Measurements from ENCODE around the gene PCDHGB6. TPM values are rescaled to one million over a fixed set of nuclear protein-coding genes. Genes with fewer than 3 reads are reported as not detected.
"Not testable (repeated sequence)": the region's sequence is repeated elsewhere in the genome, so short reads cannot be mapped to it uniquely, and the experiment has no call there.

The PCDHGB6 gene
- total and polyA plus RNA-seq, 4 donors = 1.1 to 11.6 (median 4.1) TPM

DNA sequence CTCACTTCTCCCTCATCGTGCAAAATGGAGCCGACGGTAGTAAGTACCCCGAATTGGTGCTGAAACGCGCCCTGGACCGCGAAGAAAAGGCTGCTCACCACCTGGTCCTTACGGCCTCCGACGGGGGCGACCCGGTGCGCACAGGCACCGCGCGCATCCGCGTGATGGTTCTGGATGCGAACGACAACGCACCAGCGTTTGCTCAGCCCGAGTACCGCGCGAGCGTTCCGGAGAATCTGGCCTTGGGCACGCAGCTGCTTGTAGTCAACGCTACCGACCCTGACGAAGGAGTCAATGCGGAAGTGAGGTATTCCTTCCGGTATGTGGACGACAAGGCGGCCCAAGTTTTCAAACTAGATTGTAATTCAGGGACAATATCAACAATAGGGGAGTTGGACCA is 23.5 kb downstream of the PCDHGB6 start:
- Histone ChIP-seq H3K9ac (ENCODE audit: insufficient read depth in 1 of 2, low read length in 2 of 2) (no peak overlapping the region), H3K4me1 (ENCODE audit: control insufficient read depth in 5 of 5, insufficient read depth in 5 of 5, low read length in 5 of 5) (peaks cover 0 to 5% (median 0%) of the 10 kb centered on the region in 5 donors), H3K27ac (ENCODE audit: low read depth in 1 of 2, low read length in 1 of 2) (no peak overlapping the region), H3K9me3 (ENCODE audit: control insufficient read depth in 4 of 4, insufficient read depth in 3 of 4, low read length in 3 of 4) (peaks cover 0 to 53% (median 24%) of the 10 kb centered on the region in 4 donors), H3K36me3 (ENCODE audit: control insufficient read depth in 4 of 4, insufficient read depth in 4 of 4, low read length in 4 of 4) (peaks cover 0 to 28% (median 0%) of the 10 kb centered on the region in 4 donors), H3K4me3 (no peak overlapping the region), H3K27me3 (ENCODE audit: control insufficient read depth in 3 of 3, insufficient read depth in 3 of 3, low read length in 2 of 3) (no peaks in the 10 kb centered on the region)
- TF ChIP-seq, protein P1, sequence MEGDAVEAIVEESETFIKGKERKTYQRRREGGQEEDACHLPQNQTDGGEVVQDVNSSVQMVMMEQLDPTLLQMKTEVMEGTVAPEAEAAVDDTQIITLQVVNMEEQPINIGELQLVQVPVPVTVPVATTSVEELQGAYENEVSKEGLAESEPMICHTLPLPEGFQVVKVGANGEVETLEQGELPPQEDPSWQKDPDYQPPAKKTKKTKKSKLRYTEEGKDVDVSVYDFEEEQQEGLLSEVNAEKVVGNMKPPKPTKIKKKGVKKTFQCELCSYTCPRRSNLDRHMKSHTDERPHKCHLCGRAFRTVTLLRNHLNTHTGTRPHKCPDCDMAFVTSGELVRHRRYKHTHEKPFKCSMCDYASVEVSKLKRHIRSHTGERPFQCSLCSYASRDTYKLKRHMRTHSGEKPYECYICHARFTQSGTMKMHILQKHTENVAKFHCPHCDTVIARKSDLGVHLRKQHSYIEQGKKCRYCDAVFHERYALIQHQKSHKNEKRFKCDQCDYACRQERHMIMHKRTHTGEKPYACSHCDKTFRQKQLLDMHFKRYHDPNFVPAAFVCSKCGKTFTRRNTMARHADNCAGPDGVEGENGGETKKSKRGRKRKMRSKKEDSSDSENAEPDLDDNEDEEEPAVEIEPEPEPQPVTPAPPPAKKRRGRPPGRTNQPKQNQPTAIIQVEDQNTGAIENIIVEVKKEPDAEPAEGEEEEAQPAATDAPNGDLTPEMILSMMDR (IDR thresholded peaks at IDR 0.05; ENCODE audit: control extremely low read depth, extremely low read depth) = no peak
- WGBS, 2 donors = 16% methylated on average over 37 of the region's 37 CpGs
- ATAC-seq (ENCODE audit: insufficient read depth, low FRiP score) (no peak), DNase-seq (no peak)

DNA sequence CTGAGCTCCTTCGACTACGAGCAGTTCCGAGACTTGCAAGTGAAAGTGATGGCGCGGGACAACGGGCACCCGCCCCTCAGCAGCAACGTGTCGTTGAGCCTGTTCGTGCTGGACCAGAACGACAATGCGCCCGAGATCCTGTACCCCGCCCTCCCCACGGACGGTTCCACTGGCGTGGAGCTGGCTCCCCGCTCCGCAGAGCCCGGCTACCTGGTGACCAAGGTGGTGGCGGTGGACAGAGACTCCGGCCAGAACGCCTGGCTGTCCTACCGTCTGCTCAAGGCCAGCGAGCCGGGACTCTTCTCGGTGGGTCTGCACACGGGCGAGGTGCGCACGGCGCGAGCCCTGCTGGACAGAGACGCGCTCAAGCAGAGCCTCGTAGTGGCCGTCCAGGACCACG is 24.5 kb downstream of the PCDHGB6 start:
- not testable (repeated sequence) for ATAC-seq (ENCODE audit: insufficient read depth, low FRiP score); H3K27me3 ChIP-seq (ENCODE audit: control insufficient read depth in 3 of 3, insufficient read depth in 3 of 3, low read length in 2 of 3)
- peaks cover 4 to 46% (median 19%) of the 10 kb centered on the region in 4 donors for H3K9me3 ChIP-seq (ENCODE audit: control insufficient read depth in 4 of 4, insufficient read depth in 3 of 4, low read length in 3 of 4)

DNA sequence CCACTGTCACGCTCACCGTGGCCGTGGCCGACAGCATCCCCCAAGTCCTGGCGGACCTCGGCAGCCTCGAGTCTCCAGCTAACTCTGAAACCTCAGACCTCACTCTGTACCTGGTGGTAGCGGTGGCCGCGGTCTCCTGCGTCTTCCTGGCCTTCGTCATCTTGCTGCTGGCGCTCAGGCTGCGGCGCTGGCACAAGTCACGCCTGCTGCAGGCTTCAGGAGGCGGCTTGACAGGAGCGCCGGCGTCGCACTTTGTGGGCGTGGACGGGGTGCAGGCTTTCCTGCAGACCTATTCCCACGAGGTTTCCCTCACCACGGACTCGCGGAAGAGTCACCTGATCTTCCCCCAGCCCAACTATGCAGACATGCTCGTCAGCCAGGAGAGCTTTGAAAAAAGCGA is 24.9 kb downstream of the PCDHGB6 start:
- 27 to 31% methylated on average over 24 to 29 of the region's 29 CpGs for WGBS, 2 donors
- H3K4me1 ChIP-seq (ENCODE audit: control insufficient read depth in 5 of 5, insufficient read depth in 5 of 5, low read length in 5 of 5); ATAC-seq (ENCODE audit: insufficient read depth, low FRiP score); H3K27ac ChIP-seq (ENCODE audit: low read depth in 1 of 2, low read length in 1 of 2); DNase-seq; H3K27me3 ChIP-seq (ENCODE audit: control insufficient read depth in 3 of 3, insufficient read depth in 3 of 3, low read length in 2 of 3); H3K9ac ChIP-seq (ENCODE audit: insufficient read depth in 1 of 2, low read length in 2 of 2); H3K4me3 ChIP-seq: not testable (repeated sequence)
- peaks cover 0 to 15% (median 0%) of the 10 kb centered on the region in 4 donors for H3K36me3 ChIP-seq (ENCODE audit: control insufficient read depth in 4 of 4, insufficient read depth in 4 of 4, low read length in 4 of 4)
- H3K9me3 ChIP-seq (ENCODE audit: control insufficient read depth in 4 of 4, insufficient read depth in 3 of 4, low read length in 3 of 4) = peaks cover 4 to 43% (median 16%) of the 10 kb centered on the region in 4 donors

More for the DNA sequence above, 24.5 kb downstream of the PCDHGB6 start:
- peaks cover 0 to 19% (median 0%) of the 10 kb centered on the region in 4 donors for H3K36me3 ChIP-seq (ENCODE audit: control insufficient read depth in 4 of 4, insufficient read depth in 4 of 4, low read length in 4 of 4)
- H3K9ac ChIP-seq (ENCODE audit: insufficient read depth in 1 of 2, low read length in 2 of 2); H3K4me3 ChIP-seq; DNase-seq; H3K4me1 ChIP-seq (ENCODE audit: control insufficient read depth in 5 of 5, insufficient read depth in 5 of 5, low read length in 5 of 5); H3K27ac ChIP-seq (ENCODE audit: low read depth in 1 of 2, low read length in 1 of 2): not testable (repeated sequence)
- 34 to 41% methylated on average over 33 to 38 of the region's 38 CpGs for WGBS, 2 donors

DNA sequence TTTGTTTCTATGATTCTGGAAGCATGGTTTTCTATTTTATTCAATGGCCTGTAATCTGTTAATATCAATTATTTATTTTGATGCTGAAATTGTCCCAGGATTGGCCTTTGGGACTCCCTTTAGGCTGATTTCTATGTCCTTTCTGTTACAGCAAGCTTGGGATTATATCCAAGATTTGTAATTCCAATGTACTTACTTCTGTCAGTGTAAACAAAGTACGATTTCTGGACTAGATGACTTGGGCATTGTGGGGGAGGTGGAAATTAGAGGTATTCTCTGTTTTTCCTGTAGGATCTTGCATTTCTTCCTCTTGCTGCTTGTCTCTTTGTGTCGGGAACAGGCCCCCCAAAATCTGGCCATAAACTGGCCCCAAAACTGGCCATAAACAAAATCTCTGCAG is 26.2 kb downstream of the PCDHGB6 start:
- ATAC-seq (ENCODE audit: insufficient read depth, low FRiP score) = no peak
- H3K27ac ChIP-seq (ENCODE audit: low read depth in 1 of 2, low read length in 1 of 2) = no peak overlapping the region
- TF ChIP-seq, protein P1 (IDR thresholded peaks at IDR 0.05; ENCODE audit: control extremely low read depth, extremely low read depth) = no peak

More for the DNA sequence above, 26.2 kb downstream of the PCDHGB6 start:
- no peaks in the 10 kb centered on the region for H3K27me3 ChIP-seq (ENCODE audit: control insufficient read depth in 3 of 3, insufficient read depth in 3 of 3, low read length in 2 of 3)
- H3K36me3 ChIP-seq (ENCODE audit: control insufficient read depth in 4 of 4, insufficient read depth in 4 of 4, low read length in 4 of 4) = peaks cover 0 to 10% (median 0%) of the 10 kb centered on the region in 4 donors
- H3K4me3 ChIP-seq = no peak overlapping the region
- 73 to 85% methylated on average over 2 of the region's 2 CpGs for WGBS, 2 donors
- H3K4me1 ChIP-seq (ENCODE audit: control insufficient read depth in 5 of 5, insufficient read depth in 5 of 5, low read length in 5 of 5) = peaks cover 0 to 5% (median 0%) of the 10 kb centered on the region in 5 donors
- DNase-seq = no peak
- H3K9ac ChIP-seq (ENCODE audit: insufficient read depth in 1 of 2, low read length in 2 of 2) = no peak overlapping the region
- peaks cover 4 to 36% (median 12%) of the 10 kb centered on the region in 4 donors for H3K9me3 ChIP-seq (ENCODE audit: control insufficient read depth in 4 of 4, insufficient read depth in 3 of 4, low read length in 3 of 4)
